ENCODE results near the gene TMEM35A.
"Not testable (repeated sequence)": the region's sequence is repeated elsewhere in the genome, so short reads cannot be mapped to it uniquely, and the experiment has no call there.

Gene TMEM35A, protein sequence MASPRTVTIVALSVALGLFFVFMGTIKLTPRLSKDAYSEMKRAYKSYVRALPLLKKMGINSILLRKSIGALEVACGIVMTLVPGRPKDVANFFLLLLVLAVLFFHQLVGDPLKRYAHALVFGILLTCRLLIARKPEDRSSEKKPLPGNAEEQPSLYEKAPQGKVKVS

GRCh38 chrX:101078716-101079598, at the start of gene TMEM35A:
Gene TMEM35A (plus strand): TSS chrX:101078879. CDS start chrX:101079003, 124 bp downstream.
- peak; percentile 12 for DNase-seq (ENCODE audit: low read depth, low spot score)

DNA sequence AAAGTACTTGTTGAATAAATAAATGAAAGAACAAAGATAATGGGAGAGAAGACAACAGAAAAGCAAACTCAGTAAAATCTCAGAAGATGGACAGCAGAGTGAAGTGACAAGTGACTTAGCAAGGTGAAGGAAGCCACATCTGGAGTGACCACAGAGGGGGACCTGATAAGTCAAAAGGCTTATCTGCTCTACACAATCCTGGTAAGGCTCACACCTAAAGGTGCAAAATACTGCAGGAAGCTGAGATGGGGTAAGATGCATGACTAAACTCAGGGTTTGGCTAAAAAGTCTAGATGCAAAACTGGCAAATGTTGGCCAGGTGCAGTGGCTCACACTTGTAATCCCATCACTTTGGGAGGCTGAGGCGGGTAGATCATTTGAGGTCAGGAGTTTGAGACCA, 49.0 kb upstream of the TMEM35A start:
- no peak for DNase-seq (ENCODE audit: low read depth, low spot score)

DNA sequence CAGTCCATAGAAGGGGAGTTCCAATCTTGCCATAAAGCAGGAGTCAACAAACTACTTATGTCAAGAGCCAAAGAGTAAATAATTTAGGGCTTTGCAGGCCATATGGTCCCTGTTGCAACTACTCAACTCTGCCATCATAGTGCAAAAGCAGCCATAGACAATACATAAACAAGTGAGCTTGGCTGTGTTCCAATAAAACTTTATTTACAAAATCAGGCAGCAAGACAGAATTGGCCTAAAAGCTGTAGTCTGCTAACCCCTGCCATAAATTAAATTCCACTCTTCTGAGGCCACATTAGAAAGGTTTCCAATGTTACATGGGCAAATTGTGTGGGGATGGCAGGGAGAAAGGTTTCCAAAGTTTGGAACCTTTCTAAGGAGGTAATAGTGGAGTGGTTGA, 41.4 kb upstream of the TMEM35A start:
- DNase-seq (ENCODE audit: low read depth, low spot score): no peak

- DNase-seq (ENCODE audit: low read depth, low spot score): no peak
Measured at GRCh38 chrX:101040197-101040596, 38.5 kb upstream of the TMEM35A start.

DNA sequence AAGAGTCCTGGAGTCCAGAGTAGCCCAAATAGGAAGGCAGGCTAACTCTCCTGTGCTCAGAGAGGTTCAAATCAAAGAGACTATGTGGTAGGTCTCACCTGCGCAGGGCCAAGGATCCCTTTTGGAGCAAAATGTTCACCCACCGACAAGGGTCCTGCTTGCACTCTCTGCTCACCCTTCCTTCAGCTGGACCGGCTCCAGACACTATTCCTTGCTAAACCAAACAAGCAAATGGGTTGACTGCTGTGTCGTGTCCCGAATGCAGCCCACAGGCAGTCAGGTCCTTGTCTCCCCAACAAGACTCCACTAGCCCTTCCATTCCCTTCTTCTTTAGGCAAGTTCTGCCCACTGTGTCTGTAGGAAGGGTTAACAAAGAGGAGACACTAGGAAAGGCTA, 27.5 kb upstream of the TMEM35A start:
- DNase-seq (ENCODE audit: low read depth, low spot score): no peak

DNA sequence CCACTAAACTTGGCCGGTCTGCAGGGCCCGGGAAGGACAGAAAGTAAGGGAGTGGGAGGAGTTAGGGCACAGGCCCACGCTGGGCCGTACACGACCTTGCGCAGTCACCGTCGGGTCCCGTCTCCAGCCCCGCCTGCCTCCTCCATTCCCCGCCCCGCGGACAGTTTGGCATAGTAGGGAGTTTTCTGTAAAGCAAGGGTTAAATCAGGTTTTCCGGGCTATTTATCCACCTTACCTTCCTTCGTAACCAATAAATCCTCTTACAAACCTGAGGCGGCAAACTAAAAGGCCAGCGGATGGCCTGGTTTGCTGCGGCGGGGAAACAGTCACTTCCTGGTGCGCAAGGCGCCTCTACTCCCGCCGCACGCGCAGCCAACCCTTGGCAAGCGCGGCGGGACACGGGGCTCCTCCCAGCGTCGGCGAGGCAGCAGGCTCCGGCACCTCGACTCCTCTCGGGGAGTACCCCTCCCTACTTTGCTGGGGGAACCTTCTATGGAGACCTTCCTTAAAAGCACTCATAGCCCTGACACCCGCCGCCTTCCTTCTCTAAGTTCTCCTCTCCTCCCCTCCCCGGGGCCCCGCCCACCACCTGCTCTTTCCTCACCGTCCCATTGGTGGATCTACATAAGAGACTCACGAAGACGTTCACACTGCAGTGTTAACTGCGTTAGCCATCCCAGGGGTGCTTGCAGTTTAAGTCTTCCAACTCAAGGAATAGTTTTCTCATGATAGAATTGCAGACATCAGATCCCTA, 27.0 kb upstream of the TMEM35A start, which contains the start of gene TRMT2B:
TSS of gene TRMT2B (minus strand) at position 563 of the 754 bp plus-strand sequence. CDS start 9,822 bp downstream, outside the sequence.
- DNase-seq (ENCODE audit: low read depth, low spot score): peak; percentile 30

DNA sequence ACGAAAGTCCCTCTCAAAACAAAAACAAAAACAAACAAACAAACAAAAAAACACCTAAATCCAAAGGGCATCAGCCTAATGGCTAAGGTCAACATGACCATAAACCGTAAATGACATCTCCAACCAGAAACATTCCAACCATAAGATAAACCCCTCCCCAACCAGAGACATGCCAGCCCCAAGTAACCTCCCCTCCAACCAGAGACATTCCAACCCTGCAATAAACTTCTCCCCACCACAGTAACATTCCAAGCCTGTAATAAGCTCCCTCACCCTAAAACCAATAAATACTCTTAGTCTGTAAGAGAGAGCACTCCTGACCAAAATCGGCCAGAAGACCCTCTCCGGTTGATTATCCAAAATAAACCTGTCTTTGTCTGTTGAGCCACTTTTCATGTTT, 22.1 kb upstream of the TMEM35A start:
- not testable (repeated sequence) for DNase-seq (ENCODE audit: low read depth, low spot score)

DNA sequence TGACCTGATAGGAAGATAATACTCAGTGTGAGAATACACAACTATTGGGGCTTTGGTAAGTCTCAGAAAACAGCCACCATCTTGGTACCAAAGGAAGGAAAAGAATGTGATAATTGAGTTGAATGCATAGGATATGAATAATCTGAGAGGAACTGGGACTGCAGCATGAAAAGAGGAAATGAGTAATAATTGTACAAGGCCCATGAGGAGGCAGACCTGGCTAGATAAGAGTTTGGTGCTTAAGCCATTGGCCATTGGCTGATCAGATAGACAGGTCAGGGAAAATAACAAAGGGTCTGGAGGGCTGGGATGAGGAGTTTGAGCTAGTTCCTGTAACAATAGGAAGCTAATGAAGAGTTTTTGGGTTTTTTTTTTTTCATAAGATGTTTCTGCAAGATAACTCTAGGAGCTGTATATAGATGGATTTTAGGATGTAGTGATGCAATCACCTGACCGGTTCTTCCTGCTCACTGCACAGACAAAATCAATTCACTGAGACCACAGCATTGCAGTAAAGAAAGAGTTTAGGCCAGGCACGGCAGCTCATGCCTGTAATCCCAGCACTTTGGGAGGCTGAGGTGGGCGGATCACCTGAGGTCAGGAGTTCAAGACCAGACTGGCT, 21.5 kb upstream of the TMEM35A start:
- DNase-seq (ENCODE audit: low read depth, low spot score): no peak

DNA sequence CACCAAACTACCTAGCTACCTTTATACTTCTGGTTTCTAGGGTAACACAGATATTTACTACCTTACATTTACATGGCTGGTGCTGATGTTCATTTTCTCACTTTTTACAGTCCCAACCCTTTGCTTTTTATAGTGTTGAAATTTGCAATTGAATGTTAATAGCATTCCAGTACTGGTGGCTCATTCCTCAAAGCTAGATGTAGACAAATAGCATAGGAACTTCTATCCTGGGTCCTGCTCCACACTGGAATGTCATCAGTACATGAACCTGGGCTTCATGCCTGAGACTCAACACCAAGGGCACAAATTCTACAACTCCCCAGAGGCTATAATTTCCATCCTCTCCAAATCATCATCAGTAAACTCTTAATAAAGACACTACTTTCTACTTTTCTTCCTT, 16.5 kb upstream of the TMEM35A start:
- DNase-seq (ENCODE audit: low read depth, low spot score): no peak

DNA sequence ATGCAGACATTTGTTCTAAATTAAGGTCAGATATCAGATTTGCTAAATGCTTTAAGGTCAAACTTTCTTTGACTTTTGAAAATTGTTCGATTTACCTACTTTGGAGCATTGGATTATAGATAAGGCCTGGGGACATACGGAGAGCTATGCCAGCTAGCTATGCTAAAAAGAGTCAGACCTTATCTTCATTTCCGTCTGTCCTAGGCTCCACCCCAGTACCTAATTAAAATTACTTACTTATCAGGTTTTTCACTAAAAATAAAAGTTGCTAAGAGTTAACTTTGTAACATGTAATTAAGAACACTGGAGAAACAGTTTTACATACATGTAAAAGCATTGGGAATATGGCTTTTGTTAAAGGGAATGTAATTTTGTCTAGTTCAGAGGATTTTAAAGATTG, 7.1 kb upstream of the TMEM35A start:
- no peak for DNase-seq (ENCODE audit: low read depth, low spot score)

- no peak for DNase-seq (ENCODE audit: low read depth, low spot score)
Measured at GRCh38 chrX:101079736-101080270, 1.1 kb downstream of the TMEM35A start.

- no peak for DNase-seq (ENCODE audit: low read depth, low spot score)
Measured at GRCh38 chrX:101080326-101081124, 1.8 kb downstream of the TMEM35A start.

DNA sequence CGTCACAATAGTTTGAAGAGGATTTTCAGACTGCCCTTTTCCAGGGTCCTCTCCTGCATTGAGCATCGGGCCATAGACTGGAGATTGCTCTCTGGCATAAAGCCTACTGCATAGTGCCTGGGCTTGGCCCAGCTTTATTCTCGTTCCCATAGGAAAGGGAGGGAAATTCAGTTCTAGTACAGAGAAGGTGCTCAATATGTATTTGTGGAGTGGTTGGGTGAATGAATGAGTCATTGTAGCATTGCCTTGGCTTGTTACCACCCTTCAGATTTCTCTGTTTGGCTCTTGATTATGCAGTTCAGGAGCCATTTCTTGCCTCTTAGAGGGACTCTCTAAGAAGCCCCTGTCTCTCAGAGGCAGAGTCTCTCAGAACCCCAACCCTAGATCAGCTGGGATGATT, 2.6 kb downstream of the TMEM35A start:
- DNase-seq (ENCODE audit: low read depth, low spot score): no peak

GRCh38 chrX:101091817-101092216, 13.1 kb downstream of the TMEM35A start:
- no peak for DNase-seq (ENCODE audit: low read depth, low spot score)

GRCh38 chrX:101097546-101098453, 19.1 kb downstream of the TMEM35A start, which contains the start of gene CENPI:
Gene CENPI (plus strand): TSS chrX:101098204. CDS start chrX:101101071, 2,867 bp downstream.
- peak; percentile 60 for DNase-seq (ENCODE audit: low read depth, low spot score)

GRCh38 chrX:101108284-101108683, 29.6 kb downstream of the TMEM35A start:
- DNase-seq (ENCODE audit: low read depth, low spot score): no peak

DNA sequence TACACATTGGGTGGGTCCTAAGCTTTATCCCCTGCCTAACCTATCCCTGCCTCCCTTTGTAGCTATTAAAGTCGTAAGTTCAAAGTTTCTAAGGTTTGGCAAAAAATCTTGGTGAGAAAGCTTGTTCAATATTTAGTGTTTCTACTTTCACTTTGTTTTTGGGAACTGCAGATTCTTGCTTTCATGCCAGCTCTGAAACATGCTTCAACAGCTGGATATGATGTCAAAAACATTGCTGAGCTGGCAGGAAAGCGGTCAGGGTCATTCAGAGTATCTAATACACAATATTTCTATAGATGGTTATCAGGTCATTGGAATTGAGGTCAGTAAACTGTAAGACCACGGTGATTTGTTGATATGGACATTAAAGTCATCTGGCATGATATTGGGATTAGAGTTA, 39.0 kb downstream of the TMEM35A start:
- no peak for DNase-seq (ENCODE audit: low read depth, low spot score)

GRCh38 chrX:101136235-101136634, 57.6 kb downstream of the TMEM35A start:
- DNase-seq (ENCODE audit: low read depth, low spot score): no peak

Data from iPS DF 19.7 (cell line).